Measurements from ENCODE around the gene C11orf91. TPM values are rescaled to one million over a fixed set of nuclear protein-coding genes. Genes with fewer than 3 reads are reported as not detected.

The C11orf91 gene
- polyA plus RNA-seq, 3 donors: 0.40 TPM; not detected in 2

DNA sequence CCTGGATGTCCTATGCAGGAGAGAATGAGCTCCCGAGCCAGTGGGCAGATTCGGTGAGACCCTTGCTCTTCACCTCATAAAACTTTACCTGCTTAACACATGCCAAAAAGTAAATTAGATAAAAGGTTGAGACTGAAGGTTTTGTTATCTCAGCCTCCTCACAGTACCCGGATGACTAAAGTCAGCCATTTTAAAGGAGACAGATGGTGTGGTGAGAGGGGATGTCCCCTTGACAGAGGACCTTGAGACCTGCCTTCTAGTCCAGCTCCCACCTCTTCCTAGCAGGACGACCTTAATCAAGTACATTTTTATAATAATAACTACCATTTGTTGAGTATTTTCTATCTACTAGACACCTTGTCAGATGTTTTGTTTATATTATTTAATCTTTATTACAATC lies 39.7 kb downstream of the C11orf91 start:
- WGBS, 3 donors: 84 to 96% (median 93%) methylated on average over 4 of the region's 4 CpGs
- H3K27ac ChIP-seq (ENCODE audit: low read depth, low read length): no peak overlapping the region

DNA sequence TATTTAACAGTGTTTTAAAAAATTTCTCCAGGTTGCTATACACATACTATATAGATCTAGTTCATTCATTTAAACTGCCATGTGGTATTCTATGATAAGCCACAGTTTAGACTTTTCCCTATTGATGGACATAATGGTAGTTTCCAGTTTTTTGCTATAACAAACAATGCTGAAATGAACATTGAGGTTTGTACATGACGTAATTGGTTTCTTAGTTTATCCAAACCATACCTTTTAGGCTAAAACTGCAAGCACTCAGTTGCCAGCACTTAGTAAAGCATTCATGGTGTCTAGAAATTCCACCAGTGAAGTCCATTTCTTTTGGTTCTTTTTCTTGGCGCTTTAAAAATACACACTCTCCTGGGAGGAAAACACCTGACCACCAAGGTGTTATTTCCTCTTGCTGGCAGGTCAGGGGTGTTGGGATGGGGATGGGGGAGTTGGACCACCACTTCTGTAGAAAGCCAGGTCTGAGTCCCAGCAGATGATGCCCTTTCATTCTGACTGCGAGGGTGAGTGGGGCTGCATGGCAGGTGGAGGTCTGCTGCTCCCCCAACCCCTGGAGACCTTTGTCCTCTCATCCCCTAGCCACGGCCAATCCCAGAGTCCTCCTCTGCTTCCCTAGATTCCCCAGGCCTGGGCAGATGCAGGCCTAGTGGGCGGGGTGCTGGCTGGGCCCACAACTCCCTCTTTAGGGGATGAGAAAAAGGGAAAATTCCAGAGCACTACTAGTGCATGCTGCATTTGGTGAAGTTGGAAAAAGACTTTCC lies 41.1 kb downstream of the C11orf91 start:
- WGBS, 3 donors: 79 to 87% (median 86%) methylated on average over 5 of the region's 5 CpGs
- H3K27ac ChIP-seq (ENCODE audit: low read depth, low read length): no peak overlapping the region

- H3K27ac ChIP-seq (ENCODE audit: low read depth, low read length): no peak overlapping the region
- 82 to 85% (median 84%) methylated on average over 22 of the region's 22 CpGs for WGBS, 3 donors
Observed at GRCh38 chr11:33658195-33658900, 42.3 kb downstream of the C11orf91 start.

GRCh38 chr11:33657757-33658156 lies 42.9 kb downstream of the C11orf91 start:
- 91% methylated on average over 3 of the region's 3 CpGs for WGBS, 3 donors
- H3K27ac ChIP-seq (ENCODE audit: low read depth, low read length): no peak overlapping the region

DNA sequence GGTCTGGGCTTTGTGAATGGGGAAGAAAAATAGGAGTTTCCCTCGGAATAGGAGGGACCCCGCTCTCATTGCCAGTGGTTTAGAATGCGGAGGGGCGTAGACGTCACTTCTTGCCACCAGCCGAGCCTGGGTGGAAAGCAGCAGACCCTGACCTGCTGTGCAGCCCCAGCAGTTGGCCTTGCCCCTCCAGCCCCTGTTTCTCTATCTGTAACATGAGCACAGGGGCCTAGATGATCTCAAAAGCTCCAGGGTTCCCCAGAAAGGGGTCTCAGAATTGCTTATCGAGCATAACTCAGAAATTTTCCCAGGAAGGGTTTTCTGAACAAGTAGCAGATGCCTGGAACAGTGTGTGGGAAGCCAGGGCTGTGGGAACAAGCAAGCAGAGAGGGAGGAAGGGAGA lies 43.9 kb downstream of the C11orf91 start:
- 90 to 97% (median 92%) methylated on average over 7 of the region's 7 CpGs for WGBS, 3 donors
- no peak overlapping the region for H3K27ac ChIP-seq (ENCODE audit: low read depth, low read length)

GRCh38 chr11:33655842-33656600 lies 44.6 kb downstream of the C11orf91 start:
- WGBS, 3 donors: 88 to 92% (median 90%) methylated on average over 11 of the region's 11 CpGs
- H3K27ac ChIP-seq (ENCODE audit: low read depth, low read length): no peak overlapping the region

DNA sequence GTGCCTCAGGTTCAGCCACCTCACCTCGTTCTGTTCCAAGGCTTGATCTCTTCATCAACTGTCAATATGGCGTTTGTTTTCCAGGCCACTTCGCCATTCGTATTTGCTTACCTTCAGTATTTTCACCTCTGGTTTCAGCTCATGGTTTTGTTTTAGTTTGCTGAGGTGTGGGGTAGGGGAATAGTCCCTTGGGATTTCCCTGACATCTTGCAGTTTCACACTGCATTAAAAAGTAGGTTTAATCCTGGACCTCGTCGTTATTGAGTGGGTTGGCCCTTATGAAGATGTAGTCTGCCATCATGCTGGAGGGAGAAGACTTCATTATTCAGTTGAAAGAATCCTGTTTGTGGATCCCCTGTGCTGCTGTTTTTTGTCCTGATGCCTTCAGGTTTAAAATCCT lies 46.0 kb downstream of the C11orf91 start:
- WGBS, 3 donors: 80 to 89% (median 89%) methylated on average over 6 of the region's 6 CpGs
- no peak overlapping the region for H3K27ac ChIP-seq (ENCODE audit: low read depth, low read length)

- H3K27ac ChIP-seq (ENCODE audit: low read depth, low read length): no peak overlapping the region
- WGBS, 3 donors: 63 to 64% (median 64%) methylated on average over 3 of the region's 3 CpGs
Observed at GRCh38 chr11:33652930-33653329, 47.7 kb downstream of the C11orf91 start.

DNA sequence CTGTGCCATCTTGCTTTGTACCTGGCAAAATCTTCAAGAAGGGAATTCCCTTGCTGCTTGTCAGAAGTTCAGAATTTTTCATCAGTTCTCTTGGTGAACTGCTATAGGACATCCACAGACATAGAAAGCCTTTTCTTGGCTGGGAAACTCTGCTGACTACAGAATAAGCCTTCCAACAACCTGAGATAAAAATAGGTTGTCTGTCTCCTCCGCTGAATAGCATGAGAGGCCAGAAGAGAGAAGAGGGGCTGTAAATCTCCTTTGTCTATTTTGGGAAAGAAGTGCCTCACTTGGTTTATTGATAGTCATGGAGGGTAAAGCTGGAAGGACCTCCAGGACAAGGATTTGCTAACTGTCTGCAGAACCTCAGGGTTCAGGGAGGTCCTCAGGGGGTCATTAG lies 48.2 kb downstream of the C11orf91 start:
- WGBS, 3 donors: 64 to 71% (median 71%) methylated on average over 1 of the region's 1 CpG

GRCh38 chr11:33651990-33652389 lies 48.6 kb downstream of the C11orf91 start:
- 55 to 65% (median 59%) methylated on average over 6 of the region's 6 CpGs for WGBS, 3 donors

More for the DNA sequence above, 48.2 kb downstream of the C11orf91 start:
- H3K27ac ChIP-seq (ENCODE audit: low read depth, low read length): no peak overlapping the region

DNA sequence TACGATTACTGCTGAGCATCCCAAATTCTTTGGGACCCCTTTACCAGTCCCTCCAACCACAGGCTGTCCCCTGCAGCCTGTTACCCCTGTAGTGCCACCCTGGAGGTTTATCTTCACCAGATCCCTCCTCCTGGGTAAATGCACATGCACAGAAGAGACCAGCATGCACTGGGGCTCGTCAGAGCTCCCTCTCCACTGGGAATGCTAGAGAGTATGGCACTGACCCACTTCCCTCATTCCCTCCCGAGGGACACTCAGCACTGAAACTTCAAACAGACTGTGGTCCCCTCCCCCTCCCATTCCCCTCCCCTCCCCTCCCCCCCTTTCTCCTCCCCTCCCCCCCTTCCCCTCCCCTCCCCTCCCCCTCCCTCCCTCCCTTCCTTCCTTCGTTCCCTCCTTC lies 49.1 kb downstream of the C11orf91 start:
- WGBS, 3 donors: 54 to 60% (median 59%) methylated on average over 3 of the region's 4 CpGs
- no peak overlapping the region for H3K27ac ChIP-seq (ENCODE audit: low read depth, low read length)

More at GRCh38 chr11:33651990-33652389, 48.6 kb downstream of the C11orf91 start:
- no peak overlapping the region for H3K27ac ChIP-seq (ENCODE audit: low read depth, low read length)

DNA sequence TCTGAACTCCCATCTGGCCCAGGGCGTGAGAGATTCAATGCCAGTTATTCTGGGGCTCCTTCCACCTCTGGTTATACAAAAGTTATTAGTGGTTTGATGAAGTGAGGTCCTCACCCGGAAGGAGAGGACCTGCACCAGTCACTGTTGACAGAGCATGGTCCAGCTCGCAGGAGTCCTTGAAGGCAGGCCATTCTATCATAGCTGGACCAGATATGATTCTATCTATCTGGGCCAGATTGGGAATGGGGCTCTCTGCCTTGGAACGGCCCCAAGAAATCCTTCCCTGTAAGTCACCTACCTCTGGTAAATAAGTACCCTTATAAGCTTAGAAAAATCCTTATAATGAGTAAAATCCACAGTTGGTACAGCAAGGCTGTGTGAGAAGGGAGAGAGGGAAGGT lies 50.7 kb downstream of the C11orf91 start:
- no peak overlapping the region for H3K27ac ChIP-seq (ENCODE audit: low read depth, low read length)
- WGBS, 3 donors: 84 to 94% (median 93%) methylated on average over 4 of the region's 4 CpGs

Other genes starting within 250 kb of the C11orf91 start
- gene CD59, start 35.6 kb upstream of the C11orf91 start, polyA plus RNA-seq: 100 to 1,000 TPM in 2 of 3 donors, 10 to 100 TPM in 1; 93.3 to 524 (median 148) TPM
- 10 to 100 TPM; 17.2 to 27.3 (median 21.4) TPM for gene FBXO3, start 73.7 kb upstream of the C11orf91 start, polyA plus RNA-seq
- 10 to 100 TPM in 2 of 3 donors, 1 to 10 TPM in 1; 4.6 to 44.0 (median 21.5) TPM for gene LMO2, start 191.2 kb upstream of the C11orf91 start, polyA plus RNA-seq